NOMO-1 treated with dmso at 0.1 percent for 144 hours (cell line): ENCODE data around the gene PLXDC2.

Experiments
- DNase-seq: peaks from one replicate; lab custom pipeline; 2025; ENCODE audit not compliant: unreplicated experiment; lab: John Stamatoyannopoulos, UW

Gene PLXDC2

DNA sequence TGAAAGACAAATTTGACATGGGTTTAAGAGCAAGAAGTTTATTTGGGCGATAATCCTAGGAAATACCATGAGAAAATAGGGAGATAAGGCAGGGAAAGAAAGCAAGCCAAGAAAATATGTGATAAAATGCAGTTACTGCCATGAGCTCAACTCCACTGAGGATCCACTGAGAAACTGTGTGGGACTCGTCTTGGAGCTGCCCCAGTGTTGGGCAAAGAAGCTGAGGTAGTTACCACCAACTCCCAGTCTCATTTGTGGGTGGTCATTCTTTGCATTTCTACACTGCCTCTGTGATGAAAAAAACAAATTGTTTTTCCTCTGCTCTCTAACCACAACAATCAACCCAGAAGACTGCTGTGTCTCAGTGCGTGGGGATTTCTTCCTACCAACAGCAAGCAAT lies 498.2 kb downstream of the PLXDC2 start:
- no peak for DNase-seq

DNA sequence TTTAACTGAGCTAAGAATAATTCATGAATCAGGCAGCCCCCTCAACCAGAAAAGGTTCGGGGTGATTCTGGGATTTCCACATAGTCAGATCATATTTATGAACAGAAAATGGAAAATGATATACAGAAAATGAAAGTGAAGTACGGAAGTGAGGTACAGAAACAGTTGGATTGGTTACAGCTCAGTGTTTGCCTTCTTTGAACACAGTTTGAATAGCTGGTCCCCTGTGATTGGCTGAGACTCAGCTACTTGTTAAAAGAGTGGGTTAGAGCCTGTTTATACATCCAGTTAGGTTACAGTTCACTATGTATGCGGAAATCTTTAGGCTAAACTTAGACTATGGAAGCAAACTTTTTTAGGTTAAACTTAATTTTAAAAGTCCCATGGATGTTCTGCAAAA lies 511.7 kb downstream of the PLXDC2 start:
- DNase-seq, result no peak

DNA sequence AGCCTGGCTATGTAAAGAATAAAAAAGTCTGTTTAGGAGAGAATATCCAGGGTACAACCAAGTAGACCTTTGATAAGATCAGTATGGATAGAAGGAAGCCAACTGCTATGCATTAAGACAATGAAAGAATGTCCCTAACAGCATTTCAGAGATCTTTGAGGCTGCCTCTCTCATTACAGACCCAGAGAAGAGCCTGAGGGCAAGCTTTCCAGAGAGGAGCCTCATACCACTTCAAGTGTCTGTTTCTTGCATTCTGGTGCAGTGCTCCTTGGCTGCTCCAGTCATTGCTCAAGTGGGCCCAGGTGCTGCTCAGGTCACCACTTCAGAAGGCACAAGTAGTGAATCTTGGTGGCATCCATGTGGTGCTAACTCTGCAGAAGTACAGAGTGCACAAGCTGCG lies 514.0 kb downstream of the PLXDC2 start:
- DNase-seq, result no peak

DNA sequence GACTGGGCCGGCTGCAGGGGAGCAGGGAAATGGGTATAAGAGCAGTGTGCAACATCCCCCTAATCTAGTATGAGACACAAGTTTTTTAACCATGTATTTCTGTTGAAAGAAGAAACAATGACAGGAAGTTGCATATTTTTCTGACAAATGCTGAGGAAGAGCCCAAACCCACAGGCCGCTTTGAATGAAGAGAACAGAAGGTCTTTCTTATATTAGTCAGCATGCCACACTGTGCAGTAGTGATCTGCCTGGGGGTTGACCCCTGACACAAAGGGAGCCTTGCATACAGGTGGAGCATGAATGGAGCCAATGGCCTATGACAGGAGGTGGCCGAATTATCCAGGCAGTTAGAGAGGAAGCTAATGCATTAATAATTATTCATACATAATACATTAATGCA lies 518.3 kb downstream of the PLXDC2 start:
- DNase-seq, result no peak
